OCI-LY7 (cell line): Measurements from ENCODE around the gene TNFRSF9.

Experiments
- EZH2phosphoT487 ChIP-seq: fragments of 200-600 bp; sonication (generic); IDR thresholded peaks from 2 replicates; pipeline ENCODE4 v1.6.1; 2018; ENCODE audit warnings: low read depth, borderline replicate concordance, mild to moderate bottlenecking, mixed run types, antibody characterized with exemption, low read length, moderate library complexity, mixed read lengths
- TF ChIP-seq, protein P1 (sequence below): fragments of 200-600 bp; sonication (generic); conservative IDR thresholded peaks from 2 replicates; pipeline ENCODE4 v1.5.1; 2014; ENCODE audit warnings: mild to moderate bottlenecking, antibody characterized with exemption, low read length, moderate library complexity, mixed read lengths

DNA sequence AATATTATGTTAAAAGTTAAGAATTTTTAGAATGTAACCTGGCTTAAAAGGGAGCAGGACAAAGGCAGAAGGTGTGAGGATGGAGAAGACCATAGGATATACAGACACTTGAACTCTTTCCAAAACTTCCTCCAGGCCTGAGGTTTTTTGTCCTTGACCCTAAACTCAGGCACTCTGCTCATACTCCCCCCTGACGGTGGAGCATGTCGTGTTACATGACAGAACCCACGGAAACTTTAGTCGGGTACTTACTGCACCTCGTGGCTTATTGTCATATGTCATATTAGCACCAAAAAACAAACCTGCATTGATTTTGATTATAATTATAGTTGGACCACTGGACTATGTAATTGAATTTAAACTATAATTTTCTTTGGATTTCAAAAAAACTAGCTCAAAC lies 20.8 kb downstream of the TNFRSF9 start:
- TF ChIP-seq, protein P1, sequence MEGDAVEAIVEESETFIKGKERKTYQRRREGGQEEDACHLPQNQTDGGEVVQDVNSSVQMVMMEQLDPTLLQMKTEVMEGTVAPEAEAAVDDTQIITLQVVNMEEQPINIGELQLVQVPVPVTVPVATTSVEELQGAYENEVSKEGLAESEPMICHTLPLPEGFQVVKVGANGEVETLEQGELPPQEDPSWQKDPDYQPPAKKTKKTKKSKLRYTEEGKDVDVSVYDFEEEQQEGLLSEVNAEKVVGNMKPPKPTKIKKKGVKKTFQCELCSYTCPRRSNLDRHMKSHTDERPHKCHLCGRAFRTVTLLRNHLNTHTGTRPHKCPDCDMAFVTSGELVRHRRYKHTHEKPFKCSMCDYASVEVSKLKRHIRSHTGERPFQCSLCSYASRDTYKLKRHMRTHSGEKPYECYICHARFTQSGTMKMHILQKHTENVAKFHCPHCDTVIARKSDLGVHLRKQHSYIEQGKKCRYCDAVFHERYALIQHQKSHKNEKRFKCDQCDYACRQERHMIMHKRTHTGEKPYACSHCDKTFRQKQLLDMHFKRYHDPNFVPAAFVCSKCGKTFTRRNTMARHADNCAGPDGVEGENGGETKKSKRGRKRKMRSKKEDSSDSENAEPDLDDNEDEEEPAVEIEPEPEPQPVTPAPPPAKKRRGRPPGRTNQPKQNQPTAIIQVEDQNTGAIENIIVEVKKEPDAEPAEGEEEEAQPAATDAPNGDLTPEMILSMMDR = no peak
- TF ChIP-seq EZH2phosphoT487 = no peak
